ENCODE measurements around the gene ASIC5. TPM values are rescaled to one million over a fixed set of nuclear protein-coding genes. Genes with fewer than 3 reads are reported as not detected.
"Not testable (repeated sequence)": the region's sequence is repeated elsewhere in the genome, so short reads cannot be mapped to it uniquely, and the experiment has no call there.

The ASIC5 gene
- total RNA-seq: not detected in 2 replicates

DNA sequence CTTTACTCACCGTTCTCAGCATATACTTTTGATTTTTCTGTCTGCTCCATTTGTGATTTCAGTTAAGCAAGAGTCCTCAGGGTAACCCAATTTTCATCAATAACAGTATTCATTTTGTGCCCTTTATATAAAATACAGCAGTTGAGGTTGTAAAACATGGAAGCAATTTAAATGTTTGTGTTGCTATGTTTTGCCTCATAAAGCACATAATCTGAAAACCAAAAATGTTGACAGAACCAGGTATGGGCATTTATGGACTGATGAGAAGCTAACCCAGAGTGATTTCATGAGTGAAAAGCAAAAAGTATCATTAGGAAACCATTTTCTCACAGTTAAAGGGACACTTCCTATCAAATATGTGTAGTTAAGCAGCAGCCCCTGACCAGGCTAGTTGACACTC is at the start of gene ASIC5:
Gene ASIC5 (minus strand): TSS at position 101 of the 400 bp plus-strand sequence. CDS start 51 bp downstream, at position 50.
- DNase-seq (ENCODE audit: low read depth in 2 of 2): no peak

DNA sequence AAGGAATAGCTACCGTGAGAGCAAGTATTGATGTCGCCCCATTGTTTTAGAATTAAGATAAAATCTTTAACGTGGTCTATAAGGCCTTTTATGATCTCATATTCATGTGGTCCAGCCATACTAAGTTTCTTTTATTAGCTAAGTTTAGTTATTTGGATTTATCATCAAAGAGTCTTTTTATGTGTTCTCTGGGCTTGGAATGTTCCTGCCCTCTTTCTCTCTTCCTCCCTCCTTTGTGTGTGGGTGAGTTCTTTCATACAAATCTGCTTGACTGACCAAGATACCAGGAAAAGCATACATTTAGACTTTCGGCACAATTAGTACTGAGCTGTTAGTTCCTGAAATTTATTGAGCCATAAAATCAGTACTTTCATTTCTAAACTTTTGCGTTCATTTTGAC is 48.7 kb upstream of the ASIC5 start:
- no peak for DNase-seq (ENCODE audit: low read depth in 2 of 2)

GRCh38 chr4:155911905-155912304 is 45.8 kb upstream of the ASIC5 start:
- no peak for DNase-seq (ENCODE audit: low read depth in 2 of 2)

GRCh38 chr4:155909615-155910226 is 43.6 kb upstream of the ASIC5 start:
- DNase-seq (ENCODE audit: low read depth in 2 of 2): no peak

GRCh38 chr4:155908187-155909139 is 42.4 kb upstream of the ASIC5 start:
- DNase-seq (ENCODE audit: low read depth in 2 of 2): no peak

- DNase-seq (ENCODE audit: low read depth in 2 of 2): no peak
Measured at GRCh38 chr4:155907556-155907955, 41.5 kb upstream of the ASIC5 start.

DNA sequence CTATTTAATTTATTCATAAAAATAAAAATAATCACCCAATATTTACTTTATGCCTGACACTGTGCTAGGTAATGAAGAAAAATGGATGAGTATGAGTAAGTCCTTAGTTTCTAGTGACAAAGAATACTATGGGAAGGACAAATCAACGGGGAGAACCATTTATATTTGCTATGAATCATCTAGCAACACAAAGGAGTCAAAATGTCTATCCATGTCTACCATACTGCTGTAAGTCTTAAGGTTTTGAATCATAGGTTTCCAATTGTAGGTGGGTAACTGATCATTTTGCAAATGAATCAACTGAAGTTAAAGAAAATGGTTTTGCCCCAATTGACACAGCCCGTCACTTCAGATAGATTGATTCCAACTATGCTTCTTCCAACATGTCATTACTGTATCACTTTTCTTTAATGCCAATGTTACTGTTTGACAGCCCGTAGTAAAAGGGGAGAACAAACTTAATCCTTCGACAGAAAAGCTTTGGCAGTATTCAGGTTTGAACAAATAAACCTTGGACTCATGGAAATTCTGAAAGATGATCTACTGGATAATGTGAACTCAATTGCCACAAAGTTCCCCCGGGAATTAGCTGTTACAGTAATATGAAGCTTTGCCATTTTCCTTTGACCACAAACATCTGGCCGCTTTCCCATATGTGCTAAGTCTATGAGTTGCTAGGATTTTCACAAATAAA is 40.6 kb upstream of the ASIC5 start:
- DNase-seq (ENCODE audit: low read depth in 2 of 2): no peak

GRCh38 chr4:155904331-155904730 is 38.3 kb upstream of the ASIC5 start:
- no peak for DNase-seq (ENCODE audit: low read depth in 2 of 2)

DNA sequence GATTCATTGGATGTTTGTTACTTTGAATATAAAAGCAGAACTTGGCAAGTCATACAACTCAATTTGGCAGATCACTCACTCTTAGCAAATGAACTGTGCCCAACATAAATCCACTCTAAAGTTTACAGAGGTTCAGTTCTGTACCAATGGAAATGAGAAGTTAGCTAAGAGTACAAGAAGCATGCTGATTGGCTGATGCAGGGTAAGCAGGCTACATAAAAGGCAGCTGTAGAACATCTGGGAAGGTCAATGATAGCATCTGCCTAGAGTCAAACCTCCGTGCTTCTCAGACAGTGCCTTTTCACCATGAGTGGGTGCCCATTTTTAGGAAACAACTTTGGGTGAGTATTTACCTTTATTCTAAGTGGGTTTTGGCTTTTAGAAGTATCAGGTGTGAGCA is 37.4 kb upstream of the ASIC5 start, which contains the start of gene TDO2:
Gene TDO2 (plus strand): TSS at position 244 of the 400 bp plus-strand sequence. CDS start 63 bp downstream, at position 307.
- DNase-seq (ENCODE audit: low read depth in 2 of 2): no peak

DNA sequence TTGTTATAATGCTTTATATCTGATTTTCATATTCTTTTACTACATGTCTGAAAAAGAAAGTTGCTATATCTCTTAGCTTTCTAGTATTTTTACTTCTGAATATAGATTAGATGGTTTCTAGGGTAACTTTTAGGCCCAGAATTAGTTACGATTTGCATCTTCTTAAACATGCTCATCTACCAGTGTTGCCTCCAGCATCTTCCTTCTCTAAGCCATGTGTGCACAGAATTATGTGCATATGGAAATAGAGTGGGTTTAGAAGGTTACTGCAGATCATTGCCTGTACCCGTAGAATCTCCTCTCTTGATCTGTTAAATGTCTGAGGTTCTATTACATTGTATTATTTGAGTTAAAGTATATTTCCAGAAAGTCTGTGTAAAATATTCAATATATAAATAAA is 34.9 kb upstream of the ASIC5 start:
- no peak for DNase-seq (ENCODE audit: low read depth in 2 of 2)

GRCh38 chr4:155900381-155900780 is 34.3 kb upstream of the ASIC5 start:
- DNase-seq (ENCODE audit: low read depth in 2 of 2): no peak

DNA sequence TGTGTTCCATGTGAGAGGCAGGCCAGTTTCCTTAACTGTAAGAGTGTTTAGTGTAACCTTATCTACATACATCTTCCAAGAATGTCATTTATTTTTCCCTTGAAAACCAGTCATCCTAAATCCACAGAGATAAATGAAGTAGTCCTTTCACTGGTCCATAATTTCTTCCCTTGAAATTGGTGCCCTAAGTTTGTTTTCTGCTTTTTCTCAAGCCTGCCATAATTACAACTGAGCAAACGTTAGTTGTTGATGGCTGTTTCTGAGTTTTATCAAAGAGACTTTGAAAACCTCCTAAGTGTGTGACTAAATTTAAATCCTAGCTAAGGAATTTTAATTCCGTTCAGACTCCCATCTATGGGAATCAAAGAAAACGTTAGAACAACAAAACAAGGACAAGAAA is 33.8 kb upstream of the ASIC5 start:
- no peak for DNase-seq (ENCODE audit: low read depth in 2 of 2)

DNA sequence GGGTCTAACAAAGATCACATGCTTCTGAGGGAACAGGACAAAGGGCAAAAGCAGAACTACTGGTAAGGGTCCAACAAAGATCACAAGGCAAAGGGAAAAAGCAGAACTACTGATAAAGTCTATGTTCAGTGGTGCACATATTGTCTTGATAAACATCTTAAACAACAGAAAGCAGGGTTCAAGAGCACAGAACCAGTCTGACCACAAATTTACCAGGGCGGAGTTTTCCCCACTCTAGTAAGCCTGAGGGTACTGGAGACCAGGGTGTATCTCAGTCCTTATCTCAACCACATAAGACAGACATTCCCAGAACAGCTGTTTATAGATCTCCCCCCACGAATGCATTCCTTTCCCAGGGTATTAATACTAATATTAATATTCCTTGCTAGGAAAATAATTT is 32.3 kb upstream of the ASIC5 start:
- not testable (repeated sequence) for DNase-seq (ENCODE audit: low read depth in 2 of 2)

- no peak for DNase-seq (ENCODE audit: low read depth in 2 of 2)
Measured at GRCh38 chr4:155891058-155891457, 25.0 kb upstream of the ASIC5 start.

DNA sequence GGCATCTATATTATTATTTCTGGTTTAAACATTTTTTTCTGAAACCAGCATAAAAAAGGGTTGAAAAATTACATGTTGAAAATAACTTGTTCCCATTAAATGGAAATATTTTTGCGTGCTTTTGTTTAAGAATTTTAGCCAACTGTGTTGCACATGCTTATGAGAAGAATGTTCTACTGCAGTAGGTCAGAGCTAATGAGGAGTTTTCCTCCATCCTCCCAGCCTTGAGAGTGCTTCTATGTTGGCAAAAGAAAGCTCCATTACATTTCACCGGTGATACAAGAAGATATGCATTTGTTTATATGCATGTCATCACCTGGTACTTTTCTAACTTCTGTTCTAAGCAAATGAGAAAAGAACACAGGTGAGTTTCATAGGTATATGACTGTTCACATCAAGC is 23.9 kb upstream of the ASIC5 start:
- no peak for DNase-seq (ENCODE audit: low read depth in 2 of 2)

DNA sequence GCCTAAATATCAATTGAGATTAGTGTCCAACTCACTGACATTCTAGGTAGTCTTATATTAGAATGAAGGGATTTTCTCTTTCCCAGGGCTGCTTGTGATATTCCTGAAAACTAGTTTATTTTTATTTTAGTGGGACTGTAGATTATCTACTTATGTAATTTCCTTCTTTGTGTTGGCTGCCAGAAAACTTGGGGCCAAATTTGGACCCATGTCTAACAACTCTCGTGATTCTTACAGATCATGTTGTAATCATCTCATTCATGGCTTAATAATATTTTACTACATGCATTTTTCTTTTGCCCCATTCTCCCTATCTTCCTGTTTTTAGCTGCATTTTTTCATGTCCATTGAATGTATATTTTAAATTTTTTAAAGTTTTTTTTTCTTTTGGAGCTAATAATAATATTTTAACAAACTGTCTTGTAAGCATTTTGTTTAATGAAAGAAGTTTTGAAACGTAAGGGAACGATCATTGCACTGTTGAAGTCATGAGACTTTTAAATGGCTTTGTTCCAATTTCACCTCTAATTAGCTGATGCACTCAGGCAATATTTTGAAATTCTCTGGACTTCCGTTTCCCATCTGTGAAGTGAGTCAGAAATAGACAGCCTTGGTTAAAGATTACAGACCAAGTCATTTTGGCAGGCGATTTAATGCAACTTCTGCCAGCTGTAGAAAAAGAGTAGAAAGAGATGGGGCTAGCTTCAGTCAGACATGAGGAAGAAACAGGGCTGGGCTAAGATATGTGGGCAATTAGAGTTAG is 23.1 kb upstream of the ASIC5 start:
- no peak for DNase-seq (ENCODE audit: low read depth in 2 of 2)

- DNase-seq (ENCODE audit: low read depth in 2 of 2): no peak
Measured at GRCh38 chr4:155887847-155888570, 21.9 kb upstream of the ASIC5 start.

- DNase-seq (ENCODE audit: low read depth in 2 of 2): no peak
Measured at GRCh38 chr4:155887045-155887444, 21.0 kb upstream of the ASIC5 start.

DNA sequence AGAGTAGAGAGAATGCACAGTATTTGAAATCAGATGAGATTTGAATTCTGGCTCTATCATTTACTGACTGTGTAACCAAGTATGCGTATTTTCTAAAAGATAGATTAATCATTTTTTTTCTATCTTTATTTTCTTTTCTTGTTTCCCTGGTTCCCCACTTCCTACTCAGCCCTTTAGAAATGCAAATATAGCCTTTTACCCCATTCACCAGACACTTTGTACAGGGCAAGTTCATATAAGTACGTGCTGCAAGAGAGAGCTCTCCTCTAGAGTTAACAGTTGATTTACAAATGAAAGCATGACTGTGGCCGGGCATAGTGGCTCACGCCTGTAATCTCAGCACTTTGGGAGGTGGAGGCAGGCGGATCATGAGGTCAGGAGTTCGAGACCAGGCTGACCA is 19.6 kb upstream of the ASIC5 start:
- no peak for DNase-seq (ENCODE audit: low read depth in 2 of 2)

- no peak for DNase-seq (ENCODE audit: low read depth in 2 of 2)
Measured at GRCh38 chr4:155883895-155884294, 17.8 kb upstream of the ASIC5 start.

DNA sequence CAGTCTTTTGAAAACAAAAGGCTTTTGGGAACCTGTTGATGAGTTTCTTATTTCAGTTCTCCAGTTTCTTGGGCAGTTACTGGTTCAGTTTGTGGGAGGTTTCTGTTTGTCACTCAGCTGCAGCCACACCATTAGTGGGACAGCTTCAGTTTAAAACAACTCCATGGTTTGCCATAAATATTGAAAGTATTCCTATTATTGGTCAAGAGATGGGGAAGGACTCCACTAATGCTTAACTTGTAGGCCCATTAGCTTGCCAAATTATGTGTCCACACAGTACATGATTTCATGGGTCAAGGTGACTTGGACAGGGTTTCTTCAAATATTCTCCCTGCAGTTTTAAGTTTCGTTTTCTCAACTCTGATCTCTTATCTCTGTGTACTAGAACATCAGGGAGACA is 15.5 kb upstream of the ASIC5 start:
- DNase-seq (ENCODE audit: low read depth in 2 of 2): no peak
